ENCODE results near the gene ASS1. TPM values are rescaled to one million over a fixed set of nuclear protein-coding genes. Genes with fewer than 3 reads are reported as not detected.

Gene ASS1
- total RNA-seq, 1 donor from 2014 or later = 45.6 TPM

GRCh38 chr9:130471411-130472183 lies 26.8 kb downstream of the ASS1 start:
- DNase-seq (ENCODE audit: low read depth) = no peak
- Histone ChIP-seq H3K4me3 (ENCODE audit: low read depth, low read length) (no peak overlapping the region), H3K36me3 (ENCODE audit: control insufficient read depth, insufficient read depth, low read length) (no peaks in the 10 kb centered on the region), H3K27me3 (ENCODE audit: control insufficient read depth, insufficient read depth, low read length) (peaks cover 50% of the 10 kb centered on the region)
- TF ChIP-seq CTCF (IDR thresholded peaks at IDR 0.05; ENCODE audit: insufficient read depth, low read length, poor library complexity, severe bottlenecking) = no peak

DNA sequence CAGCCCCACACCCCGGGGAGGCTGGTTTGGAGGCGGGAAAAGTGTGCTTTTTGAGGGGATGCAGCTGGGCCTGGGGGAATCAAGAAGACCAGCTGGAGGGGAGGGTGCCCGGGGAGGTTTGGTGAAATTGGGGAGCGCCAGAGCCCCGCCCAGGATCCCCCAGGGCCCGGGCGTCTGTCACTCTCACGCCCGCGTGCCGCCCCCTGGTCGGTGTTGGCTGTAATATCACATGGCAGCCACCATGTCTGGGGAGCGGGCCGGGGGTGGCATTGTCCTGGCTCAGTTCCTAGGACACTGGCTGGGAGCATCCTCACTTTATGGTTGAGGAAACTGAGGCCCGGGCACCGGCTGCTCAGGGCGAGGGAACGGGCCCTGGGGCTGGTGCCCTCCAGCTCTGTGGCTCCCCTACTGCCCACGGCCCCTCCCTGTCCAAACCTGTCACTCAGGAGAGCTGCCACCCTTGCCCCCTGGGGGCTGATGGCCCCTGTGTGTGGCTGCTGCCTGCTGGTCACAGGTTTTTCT lies 27.5 kb downstream of the ASS1 start:
- H3K27me3 ChIP-seq (ENCODE audit: control insufficient read depth, insufficient read depth, low read length) = peaks cover 46% of the 10 kb centered on the region
- no peak for DNase-seq (ENCODE audit: low read depth)
- no peaks in the 10 kb centered on the region for H3K36me3 ChIP-seq (ENCODE audit: control insufficient read depth, insufficient read depth, low read length)
- H3K4me3 ChIP-seq (ENCODE audit: low read depth, low read length) = no peak overlapping the region
- no peak for TF ChIP-seq CTCF (IDR thresholded peaks at IDR 0.05; ENCODE audit: insufficient read depth, low read length, poor library complexity, severe bottlenecking)

GRCh38 chr9:130473009-130473408 lies 28.2 kb downstream of the ASS1 start:
- DNase-seq (ENCODE audit: low read depth) = no peak
- Histone ChIP-seq H3K27me3 (ENCODE audit: control insufficient read depth, insufficient read depth, low read length) (peaks cover 44% of the 10 kb centered on the region), H3K4me3 (ENCODE audit: low read depth, low read length) (no peak overlapping the region), H3K36me3 (ENCODE audit: control insufficient read depth, insufficient read depth, low read length) (no peaks in the 10 kb centered on the region)
- TF ChIP-seq CTCF (IDR thresholded peaks at IDR 0.05; ENCODE audit: insufficient read depth, low read length, poor library complexity, severe bottlenecking) = no peak

GRCh38 chr9:130473566-130473965 lies 28.8 kb downstream of the ASS1 start:
- no peak for TF ChIP-seq CTCF (IDR thresholded peaks at IDR 0.05; ENCODE audit: insufficient read depth, low read length, poor library complexity, severe bottlenecking)
- DNase-seq (ENCODE audit: low read depth) = no peak
- no peak overlapping the region for H3K4me3 ChIP-seq (ENCODE audit: low read depth, low read length)
- peaks cover 45% of the 10 kb centered on the region for H3K27me3 ChIP-seq (ENCODE audit: control insufficient read depth, insufficient read depth, low read length)
- H3K36me3 ChIP-seq (ENCODE audit: control insufficient read depth, insufficient read depth, low read length) = no peaks in the 10 kb centered on the region

DNA sequence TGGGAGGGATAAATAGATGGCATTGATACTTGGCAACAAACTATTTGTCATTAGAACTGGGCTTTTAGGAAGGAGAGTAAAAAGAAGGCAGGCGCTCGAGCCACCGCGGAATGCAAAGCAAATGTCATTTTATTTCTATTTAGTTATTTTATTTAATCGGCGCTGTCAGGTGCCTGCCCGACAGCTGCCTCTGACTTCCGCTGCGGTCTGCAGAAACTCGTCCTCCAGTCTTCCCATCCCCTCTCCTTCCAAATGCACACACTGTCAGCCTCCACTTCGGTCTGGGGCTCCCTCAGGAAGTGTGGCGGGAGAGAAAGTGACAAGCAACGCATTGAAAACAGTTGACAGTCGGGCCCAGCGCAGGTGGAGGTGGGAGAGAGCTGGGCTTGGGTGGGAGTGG lies 29.3 kb downstream of the ASS1 start:
- H3K4me3 ChIP-seq (ENCODE audit: low read depth, low read length) = no peak overlapping the region
- H3K36me3 ChIP-seq (ENCODE audit: control insufficient read depth, insufficient read depth, low read length) = no peaks in the 10 kb centered on the region
- no peak for DNase-seq (ENCODE audit: low read depth)
- H3K27me3 ChIP-seq (ENCODE audit: control insufficient read depth, insufficient read depth, low read length) = peaks cover 43% of the 10 kb centered on the region
- no peak for TF ChIP-seq CTCF (IDR thresholded peaks at IDR 0.05; ENCODE audit: insufficient read depth, low read length, poor library complexity, severe bottlenecking)

Measured in kidney epithelial cell (primary cell).